GM23338 (cell line): ENCODE measurements around the gene MYO5B. TPM values are rescaled to one million over a fixed set of nuclear protein-coding genes. Genes with fewer than 3 reads are reported as not detected.

Experiments used
- ETS1 ChIP-seq: IDR thresholded peaks from 2 replicates; pipeline ENCODE4 v1.6.1; 2016; ENCODE audit warnings: antibody characterized with exemption
- EZH2 ChIP-seq: fragments of 200-600 bp; sonication (generic); IDR thresholded peaks from one replicate; pipeline ENCODE4 v1.8.0; 2017; ENCODE audit warnings: antibody characterized with exemption, mild to moderate bottlenecking, low read depth; ENCODE audit not compliant: unreplicated experiment
- EZH2phosphoT487 ChIP-seq: fragments of 200-600 bp; sonication (generic); IDR thresholded peaks from one replicate; pipeline ENCODE4 v1.8.1; 2018; ENCODE audit warnings: antibody characterized with exemption; ENCODE audit not compliant: unreplicated experiment
- NANOG ChIP-seq: IDR thresholded peaks from 2 replicates; pipeline ENCODE4 v1.6.1; 2016; ENCODE audit warnings: antibody characterized with exemption, borderline replicate concordance
- REST ChIP-seq: IDR thresholded peaks from one replicate; pipeline ENCODE4 v1.6.1; 2018; ENCODE audit warnings: antibody characterized with exemption; ENCODE audit not compliant: unreplicated experiment
- STAT1 ChIP-seq: IDR thresholded peaks from one replicate; pipeline ENCODE4 v1.6.1; 2016; ENCODE audit warnings: antibody characterized with exemption; ENCODE audit not compliant: unreplicated experiment
- ZNF114 ChIP-seq: fragments of 250-450 bp; sonication (Bioruptor Pico); IDR thresholded peaks from 2 replicates; pipeline ENCODE4 v1.5.0; 2020; ENCODE audit warnings: mild to moderate bottlenecking, moderate library complexity
- ZNF462 ChIP-seq: fragments of 250-450 bp; sonication (Bioruptor Pico); IDR thresholded peaks from 2 replicates; pipeline ENCODE4 v1.5.0; 2020; ENCODE audit warnings: mild to moderate bottlenecking, moderate library complexity
- polyA plus RNA-seq: library from polyadenylated mRNA; unstranded; fragments of >200 nt; fragmentation: Nextera tagmentation; extraction: Ambion mirVana; gene quantifications from 2 replicates; pipeline ENCODE4 v1.2.1, GENCODE V29; 2016
- total RNA-seq: library from RNA; depleted of rRNA; stranded (reverse); fragments of >200 nt; shearing (Covaris generic); gene quantifications from 2 replicates; pipeline ENCODE4 v1.2.3, GENCODE V29; 2014

The MYO5B gene
- total and polyA plus RNA-seq, 2 experiments from 2014 or later: 3.2 to 19.1 TPM

GRCh38 chr18:50014606-50015005 lies 180.3 kb downstream of the MYO5B start (continued):
- TF ChIP-seq ZNF462 (CRISPR knock-in tag) (no peak), EZH2phosphoT487 (no peak), ETS1 (no peak), ZNF114 (CRISPR knock-in tag) (no peak), EZH2 (no peak), NANOG (no peak), STAT1 (no peak), REST (no peak)
